GM10248 (cell line): Measurements from ENCODE around the gene CD83.

Experiments used
- CTCF ChIA-PET: fragments of 300-600 bp; sonication (Branson Sonifier 250); formaldehyde crosslinking; extraction: SDS; loops from one replicate; lab custom pipeline; 2021; ENCODE audit warnings: antibody characterized with exemption; lab: Yijun Ruan, JAX
- POLR2A ChIA-PET: fragments of 350-650 bp; sonication (Branson Sonifier 250); formaldehyde crosslinking; extraction: SDS; loops from one replicate; lab custom pipeline; 2020; ENCODE audit warnings: antibody characterized with exemption; lab: Yijun Ruan, JAX
- DNase-seq: peaks from one replicate; pipeline ENCODE4 v3.0.0; 2012; ENCODE audit errors: extremely low spot score
- TF ChIP-seq, protein P1 (sequence below): IDR thresholded peaks from 2 replicates; pipeline ENCODE4 v1.5.1; 2012; ENCODE audit warnings: mild to moderate bottlenecking, low read depth; ENCODE audit errors: extremely low read depth, missing control alignments, control extremely low read depth

Gene CD83

GRCh38 chr6:14151773-14152172 lies 34.2 kb downstream of the CD83 start:
- CTCF ChIA-PET: interaction anchor here (1.1 to 1.6 kb wide), 5 partner anchors 8 to 85 kb away, joined by 3 to 6 read pairs (median 3); no protein-coding TSS in a partner anchor
- TF ChIP-seq, protein P1, sequence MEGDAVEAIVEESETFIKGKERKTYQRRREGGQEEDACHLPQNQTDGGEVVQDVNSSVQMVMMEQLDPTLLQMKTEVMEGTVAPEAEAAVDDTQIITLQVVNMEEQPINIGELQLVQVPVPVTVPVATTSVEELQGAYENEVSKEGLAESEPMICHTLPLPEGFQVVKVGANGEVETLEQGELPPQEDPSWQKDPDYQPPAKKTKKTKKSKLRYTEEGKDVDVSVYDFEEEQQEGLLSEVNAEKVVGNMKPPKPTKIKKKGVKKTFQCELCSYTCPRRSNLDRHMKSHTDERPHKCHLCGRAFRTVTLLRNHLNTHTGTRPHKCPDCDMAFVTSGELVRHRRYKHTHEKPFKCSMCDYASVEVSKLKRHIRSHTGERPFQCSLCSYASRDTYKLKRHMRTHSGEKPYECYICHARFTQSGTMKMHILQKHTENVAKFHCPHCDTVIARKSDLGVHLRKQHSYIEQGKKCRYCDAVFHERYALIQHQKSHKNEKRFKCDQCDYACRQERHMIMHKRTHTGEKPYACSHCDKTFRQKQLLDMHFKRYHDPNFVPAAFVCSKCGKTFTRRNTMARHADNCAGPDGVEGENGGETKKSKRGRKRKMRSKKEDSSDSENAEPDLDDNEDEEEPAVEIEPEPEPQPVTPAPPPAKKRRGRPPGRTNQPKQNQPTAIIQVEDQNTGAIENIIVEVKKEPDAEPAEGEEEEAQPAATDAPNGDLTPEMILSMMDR: no peak
- no peak for DNase-seq
- POLR2A ChIA-PET: no interaction called here

GRCh38 chr6:14153228-14153627 lies 35.7 kb downstream of the CD83 start:
- DNase-seq: no peak
- ChIA-PET POLR2A (no interaction called here), CTCF (interaction anchor here (1.2 kb wide), 2 partner anchors 8 to 9 kb away, joined by 3 to 6 read pairs; no protein-coding TSS in a partner anchor)
- TF ChIP-seq, protein P1: no peak

GRCh38 chr6:14159090-14159489 lies 41.5 kb downstream of the CD83 start:
- CTCF ChIA-PET: interaction anchor here (1.4 to 2.3 kb wide), 2 partner anchors 14 kb away, joined by 3 to 10 read pairs; no protein-coding TSS in a partner anchor

GRCh38 chr6:14162826-14163225 lies 45.3 kb downstream of the CD83 start:
- POLR2A ChIA-PET: interaction anchor here (0.7 kb wide), 1 partner anchor 381 kb away, joined by 5 read pairs; no protein-coding TSS in a partner anchor
- TF ChIP-seq, protein P1: no peak
- CTCF ChIA-PET: no interaction called here
- no peak for DNase-seq

More at GRCh38 chr6:14159090-14159489, 41.5 kb downstream of the CD83 start:
- no peak for DNase-seq
- TF ChIP-seq, protein P1: no peak
- POLR2A ChIA-PET: no interaction called here

DNA sequence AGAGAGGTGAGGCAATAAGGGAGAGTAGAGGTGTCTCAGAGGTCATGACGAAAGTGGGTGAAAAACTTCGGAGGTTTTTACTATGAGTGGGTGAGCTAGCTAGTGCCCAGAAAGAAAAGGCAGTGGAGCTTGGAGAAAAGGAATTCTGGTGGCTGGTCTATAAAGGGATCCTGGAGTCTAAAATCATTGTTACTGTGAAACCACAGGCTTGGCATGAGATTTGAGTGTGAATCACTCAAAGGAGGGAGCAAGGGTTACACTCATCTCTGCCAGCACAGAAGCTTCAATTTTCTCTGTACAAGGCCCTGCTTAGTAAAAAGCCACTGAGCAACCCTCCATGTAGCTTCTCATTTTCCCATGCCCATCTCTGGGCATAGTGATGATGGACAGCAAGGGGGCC lies 47.5 kb downstream of the CD83 start:
- CTCF ChIA-PET: interaction anchor here (0.8 to 1.4 kb wide), 7 partner anchors 9 to 256 kb away, joined by 3 to 4 read pairs (median 3); no protein-coding TSS in a partner anchor
- POLR2A ChIA-PET: no interaction called here
- no peak for DNase-seq
- TF ChIP-seq, protein P1: no peak

- ChIA-PET POLR2A (no interaction called here), CTCF (interaction anchor here (1.0 kb wide), 1 partner anchor 9 kb away, joined by 5 read pairs; no protein-coding TSS in a partner anchor)
- DNase-seq: peak; percentile 35
- TF ChIP-seq, protein P1: no peak
Observed at GRCh38 chr6:14166839-14167238, 49.3 kb downstream of the CD83 start.

- ChIA-PET POLR2A (no interaction called here), CTCF (interaction anchor here (1.3 to 1.5 kb wide), 2 partner anchors 19 to 42 kb away, joined by 4 read pairs; no protein-coding TSS in a partner anchor)
- TF ChIP-seq, protein P1: no peak
- no peak for DNase-seq
Observed at GRCh38 chr6:14170128-14170527, 52.6 kb downstream of the CD83 start.
